LNCAP (cell line): ENCODE data around the gene TEX2.

Experiments
- TF ChIP-seq, protein P1 (sequence below): fragments of 450-650 bp; IDR thresholded peaks from 2 replicates; pipeline ENCODE4 v1.5.1; 2017; ENCODE audit warnings: mild to moderate bottlenecking

The TEX2 gene

DNA sequence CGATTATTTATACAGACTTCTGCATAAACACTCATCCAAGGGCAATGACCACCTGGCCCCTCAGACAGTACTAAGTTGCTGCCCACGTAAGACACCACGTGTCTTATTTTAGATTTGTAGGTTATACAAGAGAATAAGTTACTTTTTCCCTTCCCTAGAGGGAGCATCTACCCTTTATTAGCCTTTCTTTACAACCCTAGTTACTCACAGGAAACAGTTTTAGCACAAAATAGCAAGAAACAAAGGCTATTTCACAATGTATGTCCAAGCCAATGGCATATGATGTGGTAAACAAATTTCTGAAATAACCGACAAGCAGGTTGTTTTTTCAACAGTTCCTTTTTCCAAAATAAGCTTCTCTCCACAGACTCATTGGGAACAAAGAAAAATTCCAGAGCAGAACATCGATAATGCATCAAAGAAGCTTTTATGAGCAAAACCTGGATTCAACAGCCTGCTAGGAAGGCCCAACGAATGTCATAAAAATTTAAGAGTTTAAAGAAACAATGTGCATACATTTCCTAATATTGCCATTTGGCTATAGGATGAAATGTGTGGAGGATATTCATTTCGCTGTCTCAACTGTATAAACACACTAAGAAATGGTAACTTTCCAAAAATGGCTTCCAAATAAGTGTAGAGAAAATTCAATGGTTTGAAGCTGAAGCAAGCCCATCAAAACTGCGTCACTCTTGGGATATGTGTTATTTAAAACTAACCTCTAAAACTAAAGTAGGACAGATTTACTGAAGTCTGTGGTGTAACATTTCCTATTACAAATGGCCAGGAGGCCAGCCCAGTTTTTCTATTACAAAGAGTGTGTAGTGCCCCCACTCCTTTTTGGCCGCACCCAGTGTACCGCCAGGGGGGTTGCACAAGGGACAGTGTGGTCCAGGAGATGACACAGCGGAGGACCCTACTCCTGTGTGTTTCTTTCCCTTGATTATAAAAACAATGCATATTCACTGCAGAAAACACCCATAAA is 82.7 kb downstream of the TEX2 start:
- TF ChIP-seq, protein P1, sequence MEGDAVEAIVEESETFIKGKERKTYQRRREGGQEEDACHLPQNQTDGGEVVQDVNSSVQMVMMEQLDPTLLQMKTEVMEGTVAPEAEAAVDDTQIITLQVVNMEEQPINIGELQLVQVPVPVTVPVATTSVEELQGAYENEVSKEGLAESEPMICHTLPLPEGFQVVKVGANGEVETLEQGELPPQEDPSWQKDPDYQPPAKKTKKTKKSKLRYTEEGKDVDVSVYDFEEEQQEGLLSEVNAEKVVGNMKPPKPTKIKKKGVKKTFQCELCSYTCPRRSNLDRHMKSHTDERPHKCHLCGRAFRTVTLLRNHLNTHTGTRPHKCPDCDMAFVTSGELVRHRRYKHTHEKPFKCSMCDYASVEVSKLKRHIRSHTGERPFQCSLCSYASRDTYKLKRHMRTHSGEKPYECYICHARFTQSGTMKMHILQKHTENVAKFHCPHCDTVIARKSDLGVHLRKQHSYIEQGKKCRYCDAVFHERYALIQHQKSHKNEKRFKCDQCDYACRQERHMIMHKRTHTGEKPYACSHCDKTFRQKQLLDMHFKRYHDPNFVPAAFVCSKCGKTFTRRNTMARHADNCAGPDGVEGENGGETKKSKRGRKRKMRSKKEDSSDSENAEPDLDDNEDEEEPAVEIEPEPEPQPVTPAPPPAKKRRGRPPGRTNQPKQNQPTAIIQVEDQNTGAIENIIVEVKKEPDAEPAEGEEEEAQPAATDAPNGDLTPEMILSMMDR: no peak

DNA sequence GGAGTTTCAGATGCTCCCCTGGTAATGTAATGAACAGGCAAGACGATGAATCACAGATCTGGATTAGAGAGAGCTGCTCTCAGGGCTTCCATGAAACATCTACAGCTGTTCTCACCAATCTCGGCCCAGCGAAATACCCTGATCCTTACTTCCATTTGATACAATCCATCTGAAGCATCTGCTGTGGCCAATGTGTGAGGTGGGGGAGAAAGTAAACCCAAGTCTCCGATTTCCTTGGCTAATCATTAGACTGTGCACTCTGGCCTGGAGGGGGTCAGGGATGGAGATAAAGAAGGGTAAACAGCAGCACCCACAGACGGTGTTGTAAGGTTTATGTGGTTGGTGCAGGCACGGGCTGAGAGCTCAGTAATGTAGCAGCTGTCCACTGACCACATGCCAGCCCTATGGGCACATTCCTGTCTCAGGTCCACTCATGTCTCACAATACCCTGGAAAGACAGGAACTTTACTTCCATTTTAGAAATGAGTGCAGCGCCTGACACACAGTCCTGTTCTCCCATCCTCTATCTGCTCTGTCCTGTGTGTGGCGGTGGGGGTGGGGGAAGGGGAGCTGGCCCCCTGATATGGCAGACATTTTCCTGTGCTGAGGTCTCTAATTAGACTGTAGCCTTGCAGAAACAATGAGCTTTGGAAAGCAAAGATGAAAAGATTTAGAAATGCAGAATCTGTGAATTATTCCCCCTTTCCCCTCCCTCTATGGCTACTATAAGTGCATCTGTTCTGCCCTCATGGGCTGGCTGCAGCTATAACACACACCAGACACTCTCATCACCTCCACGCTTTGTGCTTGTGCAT is 84.8 kb downstream of the TEX2 start:
- TF ChIP-seq, protein P1: no peak

DNA sequence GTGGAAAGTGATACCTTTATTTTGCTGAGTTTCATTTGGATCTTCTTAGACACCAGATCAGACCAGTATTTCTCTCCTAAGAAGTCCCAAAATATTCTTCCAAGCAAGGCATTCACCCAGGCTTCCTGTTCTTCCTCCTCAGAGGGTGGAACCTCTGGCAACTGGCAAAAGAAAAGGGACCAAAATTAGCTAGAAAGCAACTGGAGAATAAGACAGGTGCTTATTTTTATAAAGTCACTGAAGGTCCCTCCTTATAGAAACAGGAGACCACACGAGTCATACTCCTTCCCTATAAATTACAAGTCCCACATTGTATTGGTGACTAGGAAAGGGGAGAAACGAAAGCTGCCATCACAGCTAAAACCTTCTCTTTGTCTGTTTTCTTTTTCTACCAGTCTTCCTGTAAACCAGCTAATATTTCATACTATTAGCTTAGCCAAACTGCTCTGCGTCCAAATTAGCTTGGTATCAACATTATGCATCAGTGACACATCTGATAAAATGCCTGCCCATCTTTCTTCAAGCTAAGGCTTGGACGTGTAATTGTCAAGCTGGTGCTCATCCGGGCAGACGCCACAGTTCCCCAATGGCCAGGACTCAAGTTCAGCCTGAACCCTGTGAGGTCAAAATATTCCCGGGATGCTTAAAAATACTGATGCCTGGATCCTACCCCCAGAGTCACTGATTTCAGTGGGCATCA is 85.6 kb downstream of the TEX2 start:
- TF ChIP-seq, protein P1: no peak

DNA sequence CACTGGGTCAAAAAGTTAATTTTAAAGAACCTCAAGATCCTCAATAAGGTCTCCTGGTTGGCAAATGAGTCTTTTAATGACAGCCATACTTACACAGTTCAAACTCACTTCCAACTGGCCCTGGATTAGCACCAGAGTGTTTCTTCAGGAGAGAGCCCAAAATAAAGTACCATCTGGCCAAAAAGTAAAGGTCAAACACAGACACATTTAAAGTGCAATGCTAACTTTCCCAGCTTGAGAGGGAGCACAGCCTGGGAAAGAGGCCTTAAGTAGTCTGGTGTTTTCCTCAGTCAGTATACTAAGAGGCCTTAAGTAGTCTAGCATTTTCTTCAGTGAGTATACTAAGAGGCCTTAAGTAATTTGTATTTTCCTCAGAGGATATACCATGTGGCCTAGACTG is 86.5 kb downstream of the TEX2 start:
- TF ChIP-seq, protein P1: no peak

- TF ChIP-seq, protein P1: no peak
These were observed 88.2 kb downstream of the TEX2 start for GRCh38 chr17:64174686-64175456.

DNA sequence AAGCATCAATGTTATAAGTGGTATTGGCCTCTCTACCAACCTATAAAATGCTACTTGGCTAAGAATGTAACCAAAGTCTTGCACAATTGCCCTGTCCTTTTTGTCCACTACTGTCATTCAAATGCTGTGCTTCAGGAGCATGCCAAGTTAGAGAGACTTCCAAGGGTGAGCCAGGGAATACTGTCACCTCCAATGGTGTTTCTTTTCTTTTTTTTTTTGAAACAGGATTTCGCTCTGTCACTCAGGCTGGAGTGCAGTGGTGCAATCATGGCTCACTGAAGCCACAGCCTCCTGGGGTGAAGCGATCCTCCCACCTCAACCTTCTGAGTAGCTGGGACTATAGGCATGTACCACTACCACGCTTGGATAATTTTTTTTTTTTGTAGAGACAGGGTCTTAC is 89.4 kb downstream of the TEX2 start:
- TF ChIP-seq, protein P1: no peak
